CD8-positive, alpha-beta memory T cell (primary cell): ENCODE results near the gene VPS9D1. TPM values are rescaled to one million over a fixed set of nuclear protein-coding genes. Genes with fewer than 3 reads are reported as not detected.

Experiments
- CTCF ChIA-PET: fragments of 350-600 bp; sonication (Branson Sonifier 250); formaldehyde crosslinking; loops from one replicate; lab custom pipeline; 2021; ENCODE audit warnings: antibody characterized with exemption; lab: Charles Lee
- POLR2A ChIA-PET: fragments of 350-600 bp; sonication (Branson Sonifier 250); formaldehyde crosslinking; loops from one replicate; lab custom pipeline; 2021; ENCODE audit warnings: antibody characterized with exemption; lab: Charles Lee
- DNase-seq, 5 donors: peaks; one replicate each; pipeline versions ENCODE4 v3.0.0 to v3.0.0-alpha.2; 2020 to 2022; ENCODE audit warnings: mixed read lengths in 1 of 5
- H3K27ac ChIP-seq: one replicate; pipeline ENCODE4 v1.7.0; 2013; ENCODE audit warnings: low read depth, mild to moderate bottlenecking, low read length, moderate library complexity
- H3K27me3 ChIP-seq: 2 replicates; pipeline ENCODE4 v1.7.0; 2013; ENCODE audit warnings: low read length, mild to moderate bottlenecking; ENCODE audit not compliant: insufficient read depth, poor library complexity, severe bottlenecking
- H3K36me3 ChIP-seq: 2 replicates; pipeline ENCODE4 v1.7.0; 2013; ENCODE audit warnings: mild to moderate bottlenecking, low read length, moderate library complexity; ENCODE audit not compliant: insufficient read depth
- H3K4me1 ChIP-seq: 2 replicates; pipeline ENCODE4 v1.7.0; 2013; ENCODE audit warnings: mild to moderate bottlenecking, low read length, moderate library complexity; ENCODE audit not compliant: insufficient read depth
- H3K4me3 ChIP-seq: 2 replicates; pipeline ENCODE4 v1.7.0; 2013; ENCODE audit warnings: mild to moderate bottlenecking, low read length
- H3K9me3 ChIP-seq: 2 replicates; pipeline ENCODE4 v1.7.0; 2013; ENCODE audit warnings: mild to moderate bottlenecking, low read length
- H3K27ac Mint-ChIP-seq, 8 donors: one replicate each; pipeline ENCODE4 v1.8.0; 2020 to 2021; ENCODE audit warnings: mixed read lengths in 8 of 8, mild to moderate bottlenecking in 6 of 8, inconsistent platforms in 3 of 8, moderate library complexity in 3 of 8
- H3K27me3 Mint-ChIP-seq, 2 donors: one replicate each; pipeline ENCODE4 v1.8.0; 2020 to 2021; ENCODE audit warnings: mixed read lengths in 2 of 2, mild to moderate bottlenecking in 1 of 2, moderate library complexity in 1 of 2
- H3K36me3 Mint-ChIP-seq, 3 donors: one replicate each; pipeline ENCODE4 v1.8.0; 2020 to 2021; ENCODE audit warnings: mixed read lengths in 3 of 3, inconsistent platforms in 1 of 3, mild to moderate bottlenecking in 1 of 3
- H3K4me1 Mint-ChIP-seq, 3 donors: one replicate each; pipeline ENCODE4 v1.8.0; 2020 to 2021; ENCODE audit warnings: mixed read lengths in 3 of 3, inconsistent platforms in 1 of 3, mild to moderate bottlenecking in 1 of 3
- H3K4me3 Mint-ChIP-seq, 7 donors: one replicate each; pipeline ENCODE4 v1.8.0; 2020 to 2021; ENCODE audit warnings: mixed read lengths in 7 of 7, mild to moderate bottlenecking in 6 of 7, moderate library complexity in 4 of 7, inconsistent platforms in 2 of 7
- H3K9me3 Mint-ChIP-seq, 5 donors: one replicate each; pipeline ENCODE4 v1.8.0; 2020 to 2022; ENCODE audit warnings: mixed read lengths in 5 of 5, mild to moderate bottlenecking in 3 of 5, moderate library complexity in 2 of 5, inconsistent platforms in 1 of 5
- polyA plus RNA-seq: library from polyadenylated mRNA; unstranded; fragments of 300-500 nt; fragmentation: Illumina TruSeq; gene quantifications from one replicate; pipeline ENCODE4 v1.2.3, GENCODE V29; 2021
- total RNA-seq, 2 experiments: library from RNA; stranded (reverse); gene quantifications; one replicate each; pipeline ENCODE4 v1.2.3, GENCODE V29; 2021

Gene VPS9D1
- total and polyA plus RNA-seq, 3 experiments from 2014 or later, result 1.6 to 4.0 (median 3.7) TPM

DNA sequence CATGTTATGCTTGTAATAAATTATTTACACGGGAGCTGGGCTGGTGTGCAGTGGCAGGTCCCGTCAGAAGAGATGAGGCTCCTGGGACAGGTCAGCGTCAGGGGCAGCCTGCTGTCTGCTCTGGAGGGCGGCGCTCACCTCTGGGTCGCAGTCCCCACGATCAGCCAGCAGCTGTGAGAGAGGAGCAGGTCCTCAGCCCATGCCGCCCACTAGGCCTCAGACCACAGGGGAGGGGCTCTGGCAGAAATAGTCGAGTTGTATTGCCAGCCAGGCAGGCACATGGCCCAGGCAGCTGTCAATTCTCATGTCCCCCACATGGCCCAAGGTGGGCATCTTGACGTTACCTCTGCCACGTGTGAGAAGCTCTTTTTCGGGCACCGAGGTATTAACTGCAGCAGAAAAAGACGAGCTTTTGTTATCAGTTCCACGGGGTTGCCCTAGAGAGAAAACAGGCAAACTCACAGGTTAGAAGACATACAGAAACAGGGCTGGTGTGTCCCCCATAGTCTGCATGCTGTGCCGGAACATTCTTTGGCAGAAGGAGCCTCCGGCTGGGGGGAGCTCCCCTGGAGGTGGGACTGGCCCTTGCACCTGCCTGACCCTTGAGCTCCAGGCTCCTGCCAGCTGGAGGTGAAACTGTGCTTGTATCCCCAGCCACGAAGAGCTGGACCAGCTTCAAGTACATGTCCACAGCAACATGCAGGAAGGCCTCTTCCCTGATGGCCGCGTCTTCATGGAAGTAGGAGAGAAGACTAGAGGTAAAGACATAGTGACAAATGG, 18.0 kb upstream of the VPS9D1 start:
- peaks cover 60% of the 10 kb centered on the region for H3K36me3 ChIP-seq
- Mint-ChIP-seq H3K36me3 (peaks cover 14 to 81% (median 15%) of the 10 kb centered on the region in 3 donors), H3K27ac (peak overlapping the region in 7 of 8 donors; percentile 2 to 81 (median 52)), H3K27me3 (no peaks in the 10 kb centered on the region), H3K4me1 (peaks cover 43 to 72% (median 54%) of the 10 kb centered on the region in 3 donors), H3K4me3 (peak overlapping the region in 2 of 7 donors; percentile 23 to 40), H3K9me3 (no peaks in the 10 kb centered on the region)
- CTCF ChIA-PET, result interaction anchor here (0.9 to 3.1 kb wide), 4 partner anchors 15 to 126 kb away, joined by 3 to 24 read pairs (median 5); partner anchors contain the start of gene SPATA2L
- H3K27ac ChIP-seq, result no peak overlapping the region
- POLR2A ChIA-PET, result interaction anchor here (1.0 to 5.3 kb wide), 2 partner anchors 15 to 23 kb away, joined by 4 to 68 read pairs; no protein-coding TSS in a partner anchor
- H3K27me3 ChIP-seq, result no peaks in the 10 kb centered on the region
- no peak for DNase-seq
- H3K9me3 ChIP-seq, result no peaks in the 10 kb centered on the region
- no peak overlapping the region for H3K4me3 ChIP-seq
- peaks cover 44% of the 10 kb centered on the region for H3K4me1 ChIP-seq

DNA sequence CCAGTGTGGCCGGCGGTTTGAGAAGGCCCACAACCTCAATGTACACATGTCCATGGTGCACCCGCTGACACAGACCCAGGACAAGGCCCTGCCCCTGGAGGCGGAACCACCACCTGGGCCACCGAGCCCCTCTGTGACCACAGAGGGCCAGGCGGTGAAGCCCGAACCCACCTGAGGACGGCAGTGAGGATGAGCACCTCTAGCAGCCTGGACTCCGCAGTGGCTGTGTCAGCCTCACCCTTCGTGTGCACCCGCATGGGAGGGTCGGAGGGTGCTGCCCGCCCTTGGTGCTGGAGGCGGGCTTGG, 17.3 kb upstream of the VPS9D1 start:
- H3K9me3 Mint-ChIP-seq, result no peaks in the 10 kb centered on the region
- Histone ChIP-seq H3K36me3 (peaks cover 67% of the 10 kb centered on the region), H3K4me3 (no peak overlapping the region), H3K4me1 (peaks cover 44% of the 10 kb centered on the region), H3K27ac (no peak overlapping the region), H3K27me3 (no peaks in the 10 kb centered on the region), H3K9me3 (no peaks in the 10 kb centered on the region)
- ChIA-PET CTCF (interaction anchor here (1.3 to 3.1 kb wide), 5 partner anchors 14 to 100 kb away, joined by 5 to 24 read pairs (median 13); partner anchors contain the start of gene SPATA2L), POLR2A (interaction anchor here (1.0 to 5.3 kb wide), 4 partner anchors 14 to 47 kb away, joined by 5 to 68 read pairs (median 9); no protein-coding TSS in a partner anchor)
- H3K27ac Mint-ChIP-seq, result peak overlapping the region in 4 of 8 donors; percentile 23 to 94 (median 84)
- peaks cover 41 to 71% (median 51%) of the 10 kb centered on the region in 3 donors for H3K4me1 Mint-ChIP-seq
- H3K4me3 Mint-ChIP-seq, result peak overlapping the region in 3 of 7 donors; percentile 39 to 70 (median 68)
- H3K36me3 Mint-ChIP-seq, result peaks cover 14 to 86% (median 17%) of the 10 kb centered on the region in 3 donors
- no peak for DNase-seq
- H3K27me3 Mint-ChIP-seq, result no peaks in the 10 kb centered on the region

DNA sequence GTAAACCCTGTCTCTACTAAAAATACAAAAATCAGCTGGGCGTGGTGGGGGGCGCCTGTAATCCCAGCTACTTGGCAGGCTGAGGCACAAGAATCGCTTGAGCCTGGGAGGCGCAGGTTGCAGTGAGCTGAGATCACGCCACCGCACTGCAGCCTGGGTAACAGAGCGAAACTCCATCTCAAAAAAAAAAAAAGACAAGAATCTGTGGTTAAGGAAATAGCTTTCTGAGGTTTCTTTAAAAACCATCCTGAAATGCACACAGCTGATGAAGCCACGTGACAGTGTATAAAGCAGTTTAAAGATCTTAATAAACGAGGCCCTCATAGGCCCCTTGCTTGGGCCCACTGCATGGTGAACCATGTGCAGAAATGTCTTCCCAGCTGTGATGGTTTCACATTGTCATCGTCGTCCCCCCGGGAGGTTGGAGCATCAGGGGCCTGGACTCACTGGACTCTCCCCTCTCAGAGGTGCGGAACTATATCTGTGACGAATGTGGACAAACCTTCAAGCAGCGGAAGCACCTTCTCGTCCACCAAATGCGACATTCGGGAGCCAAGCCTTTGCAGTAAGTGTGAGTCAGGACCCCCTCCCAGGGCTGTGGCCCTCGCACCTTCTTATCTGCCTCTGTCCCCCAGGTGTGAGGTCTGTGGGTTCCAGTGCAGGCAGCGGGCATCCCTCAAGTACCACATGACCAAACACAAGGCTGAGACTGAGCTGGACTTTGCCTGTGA, 16.8 kb upstream of the VPS9D1 start:
- H3K36me3 Mint-ChIP-seq, result peaks cover 14 to 88% (median 18%) of the 10 kb centered on the region in 3 donors
- no peaks in the 10 kb centered on the region for H3K9me3 ChIP-seq
- peak overlapping the region; percentile 19 to 80 (median 63) for H3K4me3 Mint-ChIP-seq
- no peaks in the 10 kb centered on the region for H3K27me3 Mint-ChIP-seq
- H3K9me3 Mint-ChIP-seq, result no peaks in the 10 kb centered on the region
- CTCF ChIA-PET, result interaction anchor here (0.8 to 3.1 kb wide), 10 partner anchors 14 to 123 kb away, joined by 3 to 24 read pairs (median 6); partner anchors contain the start of gene SPATA2L
- peak; percentile 24 to 73 (median 71) for DNase-seq
- peaks cover 41 to 71% (median 51%) of the 10 kb centered on the region in 3 donors for H3K4me1 Mint-ChIP-seq
- peaks cover 73% of the 10 kb centered on the region for H3K36me3 ChIP-seq
- H3K27ac ChIP-seq, result no peak overlapping the region
- peak overlapping the region; percentile 23 to 94 (median 78) for H3K27ac Mint-ChIP-seq
- H3K27me3 ChIP-seq, result no peaks in the 10 kb centered on the region
- POLR2A ChIA-PET, result interaction anchor here (0.6 to 5.3 kb wide), 10 partner anchors 9 to 1167 kb away, joined by 3 to 68 read pairs (median 5); partner anchors contain the start of gene ZC3H18
- no peak overlapping the region for H3K4me3 ChIP-seq
- H3K4me1 ChIP-seq, result peaks cover 40% of the 10 kb centered on the region

DNA sequence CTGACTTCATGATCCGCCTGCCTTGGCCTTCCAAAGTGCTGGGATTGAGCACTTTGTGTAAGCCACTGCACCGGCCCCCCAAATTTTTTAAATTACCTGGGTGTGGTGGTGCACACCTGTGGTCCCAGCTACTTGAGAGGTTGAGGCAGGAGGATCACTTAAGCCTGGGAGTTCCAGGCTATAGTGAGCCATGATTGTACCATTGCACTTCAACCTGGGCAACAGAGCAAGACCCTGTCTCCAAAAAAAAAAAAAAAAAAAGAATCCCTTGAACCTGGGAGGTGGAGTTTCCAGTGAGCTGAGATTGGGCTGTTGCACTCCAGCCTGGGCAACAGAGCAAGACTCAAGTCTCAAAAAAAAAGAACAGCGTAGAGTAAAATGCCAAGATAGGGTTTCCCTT, 15.9 kb upstream of the VPS9D1 start:
- Histone ChIP-seq H3K27ac (no peak overlapping the region), H3K4me1 (peaks cover 49% of the 10 kb centered on the region), H3K27me3 (no peaks in the 10 kb centered on the region), H3K36me3 (peaks cover 82% of the 10 kb centered on the region), H3K9me3 (no peaks in the 10 kb centered on the region), H3K4me3 (no peak overlapping the region)
- H3K36me3 Mint-ChIP-seq, result peaks cover 18 to 95% (median 24%) of the 10 kb centered on the region in 3 donors
- ChIA-PET CTCF (interaction anchor here (1.1 to 2.0 kb wide), 6 partner anchors 13 to 124 kb away, joined by 3 to 17 read pairs (median 8); no protein-coding TSS in a partner anchor), POLR2A (interaction anchor here (1.3 to 5.3 kb wide), 2 partner anchors 13 to 36 kb away, joined by 3 to 68 read pairs; no protein-coding TSS in a partner anchor)
- H3K27ac Mint-ChIP-seq, result peak overlapping the region in 6 of 8 donors; percentile 23 to 94 (median 84)
- H3K4me3 Mint-ChIP-seq, result peak overlapping the region in 5 of 7 donors; percentile 19 to 68 (median 45)
- H3K4me1 Mint-ChIP-seq, result peaks cover 47 to 79% (median 60%) of the 10 kb centered on the region in 3 donors
- DNase-seq, result no peak
- H3K27me3 Mint-ChIP-seq, result no peaks in the 10 kb centered on the region
- no peaks in the 10 kb centered on the region for H3K9me3 Mint-ChIP-seq

DNA sequence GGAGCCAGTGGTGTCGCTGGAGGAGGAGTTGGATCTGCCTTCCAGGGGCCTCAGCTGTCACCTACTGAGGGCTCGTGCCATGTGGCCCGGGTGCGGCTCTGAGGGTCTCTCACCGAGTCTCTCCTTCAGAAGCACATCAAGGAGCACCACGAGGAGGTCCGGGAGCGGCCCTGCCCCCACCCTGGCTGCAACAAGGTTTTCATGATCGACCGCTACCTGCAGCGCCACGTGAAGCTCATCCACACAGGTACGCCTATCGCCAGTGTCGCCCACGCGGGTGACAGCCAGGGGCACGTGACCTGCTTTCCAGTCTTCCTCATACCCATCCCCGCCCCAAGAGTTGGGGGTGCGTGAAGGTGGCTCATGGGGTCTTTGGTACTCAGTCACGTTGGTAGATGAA, 13.1 kb upstream of the VPS9D1 start:
- H3K36me3 ChIP-seq, result peaks cover 92% of the 10 kb centered on the region
- H3K27me3 ChIP-seq, result no peaks in the 10 kb centered on the region
- Mint-ChIP-seq H3K4me1 (peaks cover 52 to 79% (median 66%) of the 10 kb centered on the region in 3 donors), H3K27ac (peak overlapping the region in 1 of 8 donors; percentile 94), H3K4me3 (no peak overlapping the region), H3K27me3 (no peaks in the 10 kb centered on the region), H3K36me3 (peaks cover 10 to 98% (median 21%) of the 10 kb centered on the region in 3 donors), H3K9me3 (no peaks in the 10 kb centered on the region)
- ChIA-PET POLR2A (interaction anchor here (0.5 to 1.6 kb wide), 2 partner anchors 9 to 11 kb away, joined by 5 to 6 read pairs; no protein-coding TSS in a partner anchor), CTCF (interaction anchor here (1.0 to 1.7 kb wide), 3 partner anchors 9 to 33 kb away, joined by 3 to 4 read pairs (median 3); no protein-coding TSS in a partner anchor)
- H3K9me3 ChIP-seq, result no peaks in the 10 kb centered on the region
- H3K4me3 ChIP-seq, result no peak overlapping the region
- DNase-seq, result no peak
- no peak overlapping the region for H3K27ac ChIP-seq
- H3K4me1 ChIP-seq, result peaks cover 66% of the 10 kb centered on the region

DNA sequence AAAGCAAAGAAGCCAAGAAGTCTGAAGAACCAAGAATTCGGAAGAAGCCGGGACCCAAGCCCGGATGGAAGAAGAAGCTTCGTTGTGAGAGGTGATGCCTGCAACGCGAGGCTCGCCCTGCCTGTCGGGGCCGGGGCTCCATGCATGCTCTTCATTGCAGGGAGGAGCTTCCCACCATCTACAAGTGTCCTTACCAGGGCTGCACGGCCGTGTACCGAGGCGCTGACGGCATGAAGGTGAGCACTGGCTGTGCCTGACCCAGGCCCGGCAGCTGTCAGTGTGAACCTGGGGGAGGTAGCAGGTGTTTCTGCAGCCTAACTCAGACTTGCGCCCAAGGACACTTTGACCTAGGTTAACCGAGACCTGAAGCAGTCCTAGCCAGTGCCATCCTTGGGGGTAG, 12.6 kb upstream of the VPS9D1 start:
- Mint-ChIP-seq H3K36me3 (peaks cover 10 to 96% (median 21%) of the 10 kb centered on the region in 3 donors), H3K9me3 (no peaks in the 10 kb centered on the region), H3K27me3 (no peaks in the 10 kb centered on the region), H3K27ac (peak overlapping the region in 3 of 8 donors; percentile 77 to 94 (median 85)), H3K4me3 (peak overlapping the region in 1 of 7 donors; percentile 41), H3K4me1 (peaks cover 48 to 77% (median 62%) of the 10 kb centered on the region in 3 donors)
- ChIA-PET POLR2A (interaction anchor here (0.5 to 1.6 kb wide), 2 partner anchors 9 to 10 kb away, joined by 5 to 6 read pairs; no protein-coding TSS in a partner anchor), CTCF (interaction anchor here (1.0 to 1.1 kb wide), 3 partner anchors 11 to 128 kb away, joined by 3 read pairs; no protein-coding TSS in a partner anchor)
- DNase-seq, result no peak
- H3K9me3 ChIP-seq, result no peaks in the 10 kb centered on the region
- no peak overlapping the region for H3K4me3 ChIP-seq
- peaks cover 90% of the 10 kb centered on the region for H3K36me3 ChIP-seq
- peaks cover 65% of the 10 kb centered on the region for H3K4me1 ChIP-seq
- no peak overlapping the region for H3K27ac ChIP-seq
- no peaks in the 10 kb centered on the region for H3K27me3 ChIP-seq

DNA sequence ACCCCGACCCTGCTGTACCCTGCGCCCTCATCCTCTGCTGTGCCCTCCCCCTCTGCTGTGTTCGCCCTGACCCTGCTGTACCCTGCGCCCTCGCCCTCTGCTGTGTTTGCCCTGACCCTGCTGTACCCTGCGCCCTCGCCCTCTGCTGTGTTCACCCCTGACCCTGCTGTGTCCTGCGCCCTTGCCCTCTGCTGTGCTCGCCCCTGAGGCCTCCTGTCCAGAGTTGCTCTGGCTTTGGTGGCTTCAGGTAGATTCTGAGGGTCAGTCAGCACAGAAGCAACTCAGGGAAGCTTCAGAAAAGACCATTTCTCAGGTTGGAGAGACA, 12.2 kb upstream of the VPS9D1 start:
- H3K4me3 ChIP-seq, result no peak overlapping the region
- peaks cover 63% of the 10 kb centered on the region for H3K4me1 ChIP-seq
- no peak for DNase-seq
- no peaks in the 10 kb centered on the region for H3K27me3 ChIP-seq
- no peaks in the 10 kb centered on the region for H3K9me3 ChIP-seq
- H3K36me3 ChIP-seq, result peaks cover 87% of the 10 kb centered on the region
- H3K27ac ChIP-seq, result no peak overlapping the region
- Mint-ChIP-seq H3K9me3 (no peaks in the 10 kb centered on the region), H3K27me3 (no peaks in the 10 kb centered on the region), H3K36me3 (peaks cover 10 to 94% (median 21%) of the 10 kb centered on the region in 3 donors), H3K4me1 (peaks cover 46 to 75% (median 61%) of the 10 kb centered on the region in 3 donors), H3K4me3 (peak overlapping the region in 1 of 7 donors; percentile 41), H3K27ac (peak overlapping the region in 5 of 8 donors; percentile 66 to 94 (median 79))
- ChIA-PET POLR2A (interaction anchor here (1.6 kb wide), 1 partner anchor 10 kb away, joined by 6 read pairs; no protein-coding TSS in a partner anchor), CTCF (interaction anchor here (1.0 to 1.1 kb wide), 2 partner anchors 11 to 128 kb away, joined by 3 read pairs; no protein-coding TSS in a partner anchor)
